ENCODE data around the gene RBMS3. TPM values are rescaled to one million over a fixed set of nuclear protein-coding genes. Genes with fewer than 3 reads are reported as not detected.
A peak's percentile ranks its signal among the peaks of the same experiment; 100 is the strongest.

RBMS3 gene
- total and polyA plus RNA-seq, 2 experiments from 2014 or later, result 34.9 to 37.1 TPM

GRCh38 chr3:29532473-29532872, 251.6 kb downstream of the RBMS3 start:
- Histone ChIP-seq H3K4me2 (no peak overlapping the region), H3K27ac (no peak overlapping the region), H3K9me3 (ENCODE audit: low read depth) (no peaks in the 10 kb centered on the region), H2AFZ (no peak overlapping the region), H4K20me1 (ENCODE audit: insufficient read depth, poor library complexity, severe bottlenecking) (no peaks in the 10 kb centered on the region), H3K36me3 (replicated peaks; ENCODE audit: insufficient read depth, low read depth) (no peaks in the 10 kb centered on the region), H3K79me2 (peaks cover under 1% of the 10 kb centered on the region), H3K4me3 (no peak overlapping the region), H3K4me1 (ENCODE audit: insufficient read depth) (no peaks in the 10 kb centered on the region), H3K27me3 (no peaks in the 10 kb centered on the region), H3K9me2 (replicated peaks; ENCODE audit: insufficient read depth) (no peaks in the 10 kb centered on the region)
- 91% methylated on average over 4 of the region's 4 CpGs for WGBS (ENCODE audit: low lambda C conversion rate, missing lambda C conversion rate)
- DNase-seq (ENCODE audit: low spot score), result no peak
- TF ChIP-seq EZH2phosphoT487 (IDR thresholded peaks at IDR 0.05; ENCODE audit: low read depth, severe bottlenecking, unreplicated experiment) (no peak), EZH2 (IDR thresholded peaks at IDR 0.05; ENCODE audit: borderline replicate concordance) (no peak)
- TF ChIP-seq, protein P1, sequence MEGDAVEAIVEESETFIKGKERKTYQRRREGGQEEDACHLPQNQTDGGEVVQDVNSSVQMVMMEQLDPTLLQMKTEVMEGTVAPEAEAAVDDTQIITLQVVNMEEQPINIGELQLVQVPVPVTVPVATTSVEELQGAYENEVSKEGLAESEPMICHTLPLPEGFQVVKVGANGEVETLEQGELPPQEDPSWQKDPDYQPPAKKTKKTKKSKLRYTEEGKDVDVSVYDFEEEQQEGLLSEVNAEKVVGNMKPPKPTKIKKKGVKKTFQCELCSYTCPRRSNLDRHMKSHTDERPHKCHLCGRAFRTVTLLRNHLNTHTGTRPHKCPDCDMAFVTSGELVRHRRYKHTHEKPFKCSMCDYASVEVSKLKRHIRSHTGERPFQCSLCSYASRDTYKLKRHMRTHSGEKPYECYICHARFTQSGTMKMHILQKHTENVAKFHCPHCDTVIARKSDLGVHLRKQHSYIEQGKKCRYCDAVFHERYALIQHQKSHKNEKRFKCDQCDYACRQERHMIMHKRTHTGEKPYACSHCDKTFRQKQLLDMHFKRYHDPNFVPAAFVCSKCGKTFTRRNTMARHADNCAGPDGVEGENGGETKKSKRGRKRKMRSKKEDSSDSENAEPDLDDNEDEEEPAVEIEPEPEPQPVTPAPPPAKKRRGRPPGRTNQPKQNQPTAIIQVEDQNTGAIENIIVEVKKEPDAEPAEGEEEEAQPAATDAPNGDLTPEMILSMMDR (IDR thresholded peaks at IDR 0.05; ENCODE audit: poor library complexity), result no peak

DNA sequence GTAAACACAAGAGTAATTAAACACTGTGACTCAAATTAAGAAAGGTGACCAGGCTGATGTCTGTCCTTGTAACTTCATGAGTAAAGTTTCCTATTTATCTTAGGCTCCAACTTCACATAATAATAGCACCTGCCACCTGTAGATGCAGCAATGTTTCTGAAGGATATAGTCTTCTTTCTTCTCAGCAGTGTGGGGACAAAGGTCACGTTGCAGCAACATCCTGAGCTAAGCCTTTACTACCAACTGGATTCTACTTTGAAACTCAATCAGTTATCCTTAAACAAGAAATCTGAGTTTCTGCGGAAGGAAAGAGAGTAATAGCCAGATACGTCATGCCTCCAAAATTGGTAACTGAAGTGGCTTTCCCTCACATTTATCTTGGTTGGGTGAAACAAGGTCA, 253.1 kb downstream of the RBMS3 start:
- Histone ChIP-seq H3K9me3 (ENCODE audit: low read depth) (no peaks in the 10 kb centered on the region), H3K9me2 (replicated peaks; ENCODE audit: insufficient read depth) (no peaks in the 10 kb centered on the region), H3K27me3 (no peaks in the 10 kb centered on the region), H4K20me1 (ENCODE audit: insufficient read depth, poor library complexity, severe bottlenecking) (no peaks in the 10 kb centered on the region), H3K4me2 (no peak overlapping the region), H3K79me2 (no peaks in the 10 kb centered on the region), H3K4me3 (no peak overlapping the region), H3K27ac (no peak overlapping the region), H2AFZ (no peak overlapping the region), H3K4me1 (ENCODE audit: insufficient read depth) (no peaks in the 10 kb centered on the region), H3K36me3 (replicated peaks; ENCODE audit: insufficient read depth, low read depth) (no peaks in the 10 kb centered on the region)
- peak; percentile 41 for DNase-seq (ENCODE audit: low spot score)
- TF ChIP-seq, protein P1 (IDR thresholded peaks at IDR 0.05; ENCODE audit: poor library complexity), result no peak
- WGBS (ENCODE audit: low lambda C conversion rate, missing lambda C conversion rate), result 83% methylated on average over 3 of the region's 3 CpGs

DNA sequence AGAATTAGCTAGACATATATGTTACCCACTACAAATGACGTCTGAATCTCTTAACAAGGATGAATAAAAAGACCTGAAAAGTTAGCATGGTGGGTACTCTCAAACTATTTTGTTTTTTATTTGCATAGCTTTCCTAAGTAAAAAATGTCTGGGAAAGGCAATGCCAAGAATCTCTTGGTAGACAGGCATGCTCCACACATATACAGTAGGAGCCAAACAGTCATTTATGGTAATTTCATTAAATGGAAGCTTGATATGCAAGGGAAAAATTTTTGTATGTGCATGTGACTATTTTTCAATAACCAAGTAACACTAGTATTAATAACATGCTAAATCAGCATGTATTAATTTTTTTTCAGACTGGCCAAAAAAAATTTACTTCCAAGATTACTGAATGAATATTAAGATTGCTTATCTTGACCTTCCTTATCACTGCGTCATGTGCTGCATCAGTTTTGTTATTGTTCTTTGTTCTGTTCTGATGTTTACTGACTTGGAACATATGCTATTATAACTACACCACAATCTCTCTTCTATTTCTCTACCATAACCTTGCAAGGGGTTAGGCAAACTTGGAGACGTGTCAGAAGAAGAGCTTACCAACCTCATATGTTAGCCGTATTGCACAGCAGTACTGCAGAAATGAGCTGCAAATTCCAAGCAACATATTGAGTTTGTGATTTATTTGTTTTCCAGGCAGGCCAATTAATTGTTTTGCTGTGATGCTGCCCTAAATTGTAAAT, 255.3 kb downstream of the RBMS3 start:
- WGBS (ENCODE audit: low lambda C conversion rate, missing lambda C conversion rate), result 78% methylated on average over 4 of the region's 4 CpGs
- H3K9me3 ChIP-seq (ENCODE audit: low read depth), result no peaks in the 10 kb centered on the region
- no peak overlapping the region for H3K27ac ChIP-seq
- H3K79me2 ChIP-seq, result no peaks in the 10 kb centered on the region
- no peaks in the 10 kb centered on the region for H4K20me1 ChIP-seq (ENCODE audit: insufficient read depth, poor library complexity, severe bottlenecking)
- H3K4me1 ChIP-seq (ENCODE audit: insufficient read depth), result no peaks in the 10 kb centered on the region
- DNase-seq (ENCODE audit: low spot score), result no peak
- no peak overlapping the region for H3K4me2 ChIP-seq
- no peaks in the 10 kb centered on the region for H3K9me2 ChIP-seq (replicated peaks; ENCODE audit: insufficient read depth)
- TF ChIP-seq EZH2phosphoT487 (IDR thresholded peaks at IDR 0.05; ENCODE audit: low read depth, severe bottlenecking, unreplicated experiment) (no peak), EZH2 (IDR thresholded peaks at IDR 0.05; ENCODE audit: borderline replicate concordance) (no peak)
- TF ChIP-seq, protein P1 (IDR thresholded peaks at IDR 0.05; ENCODE audit: poor library complexity), result no peak
- H3K4me3 ChIP-seq, result no peak overlapping the region
- no peak overlapping the region for H2AFZ ChIP-seq
- H3K36me3 ChIP-seq (replicated peaks; ENCODE audit: insufficient read depth, low read depth), result no peaks in the 10 kb centered on the region
- H3K27me3 ChIP-seq, result no peaks in the 10 kb centered on the region

Measured in hepatocyte (in vitro differentiated cells).